DND-41 (cell line): Measurements from ENCODE around the gene MEGF11.

Experiments used
- EZH2 ChIP-seq: IDR thresholded peaks from 3 replicates; pipeline ENCODE4 v1.6.1; 2012; ENCODE audit warnings: borderline replicate concordance, low read depth, mild to moderate bottlenecking, moderate library complexity, low read length, inconsistent platforms; ENCODE audit not compliant: severe bottlenecking
- TF ChIP-seq, protein P1 (sequence below): IDR thresholded peaks from 2 replicates; pipeline ENCODE4 v1.5.1; 2012; ENCODE audit warnings: borderline replicate concordance, low read length, moderate library complexity, mild to moderate bottlenecking; ENCODE audit not compliant: poor library complexity, severe bottlenecking; ENCODE audit errors: extremely low read depth

DNA sequence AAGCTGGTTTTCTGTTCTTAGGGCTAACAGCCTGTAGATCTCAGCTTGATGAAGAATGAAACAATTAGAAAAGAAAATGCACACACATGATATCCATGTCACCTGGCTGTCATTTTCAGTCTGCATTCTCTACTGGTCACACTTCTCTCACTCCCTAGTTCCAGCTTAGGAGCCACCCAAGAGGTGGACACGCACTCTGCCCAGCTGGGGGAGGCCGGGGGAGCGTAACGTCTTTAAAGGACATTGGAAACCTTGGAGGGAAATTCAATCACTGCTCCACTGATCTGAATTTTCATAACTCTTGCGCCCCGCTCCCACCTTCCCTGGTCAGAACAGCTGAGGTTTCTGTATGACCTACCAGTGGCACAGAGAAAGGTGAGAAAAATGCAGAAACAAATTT lies 304.5 kb downstream of the MEGF11 start:
- TF ChIP-seq, protein P1, sequence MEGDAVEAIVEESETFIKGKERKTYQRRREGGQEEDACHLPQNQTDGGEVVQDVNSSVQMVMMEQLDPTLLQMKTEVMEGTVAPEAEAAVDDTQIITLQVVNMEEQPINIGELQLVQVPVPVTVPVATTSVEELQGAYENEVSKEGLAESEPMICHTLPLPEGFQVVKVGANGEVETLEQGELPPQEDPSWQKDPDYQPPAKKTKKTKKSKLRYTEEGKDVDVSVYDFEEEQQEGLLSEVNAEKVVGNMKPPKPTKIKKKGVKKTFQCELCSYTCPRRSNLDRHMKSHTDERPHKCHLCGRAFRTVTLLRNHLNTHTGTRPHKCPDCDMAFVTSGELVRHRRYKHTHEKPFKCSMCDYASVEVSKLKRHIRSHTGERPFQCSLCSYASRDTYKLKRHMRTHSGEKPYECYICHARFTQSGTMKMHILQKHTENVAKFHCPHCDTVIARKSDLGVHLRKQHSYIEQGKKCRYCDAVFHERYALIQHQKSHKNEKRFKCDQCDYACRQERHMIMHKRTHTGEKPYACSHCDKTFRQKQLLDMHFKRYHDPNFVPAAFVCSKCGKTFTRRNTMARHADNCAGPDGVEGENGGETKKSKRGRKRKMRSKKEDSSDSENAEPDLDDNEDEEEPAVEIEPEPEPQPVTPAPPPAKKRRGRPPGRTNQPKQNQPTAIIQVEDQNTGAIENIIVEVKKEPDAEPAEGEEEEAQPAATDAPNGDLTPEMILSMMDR: no peak
- no peak for TF ChIP-seq EZH2
